M059J (cell line): ENCODE data around the gene ARL3. TPM values are rescaled to one million over a fixed set of nuclear protein-coding genes. Genes with fewer than 3 reads are reported as not detected.
A peak's percentile ranks its signal among the peaks of the same experiment; 100 is the strongest.
"Not testable (repeated sequence)": the region's sequence is repeated elsewhere in the genome, so short reads cannot be mapped to it uniquely, and the experiment has no call there.

Experiments
- DNase-seq: peaks from one replicate; pipeline ENCODE4 v3.0.0-alpha.2; 2012; ENCODE audit warnings: low read depth
- total RNA-seq: library from RNA; depleted of rRNA; stranded (reverse); fragments of >200 nt; shearing (Covaris generic); gene quantifications from 2 replicates; pipeline ENCODE4 v1.2.3, GENCODE V29; 2014

ARL3 gene
- total RNA-seq, 1 experiment from 2014 or later: 11.9 TPM

GRCh38 chr10:102704915-102705314 lies 9.3 kb downstream of the ARL3 start:
- DNase-seq: peak; percentile 54

GRCh38 chr10:102702742-102703141 lies 11.5 kb downstream of the ARL3 start:
- DNase-seq: no peak

GRCh38 chr10:102701796-102702195 lies 12.4 kb downstream of the ARL3 start:
- no peak for DNase-seq

- no peak for DNase-seq
Observed at GRCh38 chr10:102701272-102701671, 12.9 kb downstream of the ARL3 start.

- DNase-seq: no peak
Observed at GRCh38 chr10:102698894-102699293, 15.3 kb downstream of the ARL3 start.

- DNase-seq: no peak
Observed at GRCh38 chr10:102696736-102697135, 17.5 kb downstream of the ARL3 start.

- DNase-seq: not testable (repeated sequence)
Observed at GRCh38 chr10:102695401-102695800, 18.8 kb downstream of the ARL3 start.

GRCh38 chr10:102691285-102692066 lies 22.7 kb downstream of the ARL3 start:
- DNase-seq: no peak

- DNase-seq: no peak
Observed at GRCh38 chr10:102683736-102684135, 30.5 kb downstream of the ARL3 start.

- no peak for DNase-seq
Observed at GRCh38 chr10:102682981-102683380, 31.2 kb downstream of the ARL3 start.

GRCh38 chr10:102682416-102682815 lies 31.8 kb downstream of the ARL3 start:
- DNase-seq: no peak

GRCh38 chr10:102681696-102682095 lies 32.5 kb downstream of the ARL3 start:
- no peak for DNase-seq

- DNase-seq: no peak
Observed at GRCh38 chr10:102679596-102679995, 34.6 kb downstream of the ARL3 start.

- DNase-seq: peak; percentile 29
Observed at GRCh38 chr10:102678842-102679289, 35.3 kb downstream of the ARL3 start.

GRCh38 chr10:102678068-102678400 lies 36.2 kb downstream of the ARL3 start:
- no peak for DNase-seq

- DNase-seq: no peak
Observed at GRCh38 chr10:102677331-102678067, 36.7 kb downstream of the ARL3 start.

- no peak for DNase-seq
Observed at GRCh38 chr10:102676534-102677315, 37.5 kb downstream of the ARL3 start.

- peak; percentile 85 for DNase-seq
Observed at GRCh38 chr10:102675666-102676533, 38.3 kb downstream of the ARL3 start.

- DNase-seq: no peak
Observed at GRCh38 chr10:102675011-102675665, 39.1 kb downstream of the ARL3 start.

GRCh38 chr10:102674566-102674965 lies 39.6 kb downstream of the ARL3 start:
- no peak for DNase-seq
